Tibial nerve (tissue), 4 donors: ENCODE measurements around the gene PCDHGA10.

Source experiments
- CTCF ChIP-seq, 5 experiments: fragments of 200-600 bp in 3 of 5; fragments of 450-650 bp in 2 of 5; sonication (generic) in 3 of 5; IDR thresholded peaks; one replicate each; pipeline ENCODE4 v1.5.1; 2016 to 2019; ENCODE audit warnings: antibody characterized with exemption in 5 of 5, mild to moderate bottlenecking in 3 of 5, moderate library complexity in 2 of 5
- EP300 ChIP-seq, 2 donors: sonication (generic); formaldehyde crosslinking; IDR thresholded peaks; one replicate each; pipeline ENCODE4 v1.6.1; 2017; ENCODE audit warnings: antibody characterized with exemption in 2 of 2, mild to moderate bottlenecking in 1 of 2
- POLR2A ChIP-seq, 2 donors: fragments of 450-650 bp; IDR thresholded peaks; one replicate each; pipeline ENCODE4 v1.6.1; 2017; ENCODE audit warnings: antibody characterized with exemption in 2 of 2, mild to moderate bottlenecking in 2 of 2, moderate library complexity in 2 of 2

- TF ChIP-seq CTCF (IDR thresholded peaks at IDR 0.05) (no peak), POLR2A (IDR thresholded peaks at IDR 0.05) (no peak), EP300 (IDR thresholded peaks at IDR 0.05) (no peak)
Observed at GRCh38 chr5:141388661-141389060, 24.1 kb upstream of the PCDHGA10 start.
